ENCODE data around the gene SECTM1. TPM values are rescaled to one million over a fixed set of nuclear protein-coding genes. Genes with fewer than 3 reads are reported as not detected.

Gene SECTM1
- total and polyA plus RNA-seq, 9 of the 15 experiments (the other 6 are each of a cell fraction or from before 2014, with no cell fraction given): 0.11 to 0.46 (median 0.18) TPM; not detected in 6

DNA sequence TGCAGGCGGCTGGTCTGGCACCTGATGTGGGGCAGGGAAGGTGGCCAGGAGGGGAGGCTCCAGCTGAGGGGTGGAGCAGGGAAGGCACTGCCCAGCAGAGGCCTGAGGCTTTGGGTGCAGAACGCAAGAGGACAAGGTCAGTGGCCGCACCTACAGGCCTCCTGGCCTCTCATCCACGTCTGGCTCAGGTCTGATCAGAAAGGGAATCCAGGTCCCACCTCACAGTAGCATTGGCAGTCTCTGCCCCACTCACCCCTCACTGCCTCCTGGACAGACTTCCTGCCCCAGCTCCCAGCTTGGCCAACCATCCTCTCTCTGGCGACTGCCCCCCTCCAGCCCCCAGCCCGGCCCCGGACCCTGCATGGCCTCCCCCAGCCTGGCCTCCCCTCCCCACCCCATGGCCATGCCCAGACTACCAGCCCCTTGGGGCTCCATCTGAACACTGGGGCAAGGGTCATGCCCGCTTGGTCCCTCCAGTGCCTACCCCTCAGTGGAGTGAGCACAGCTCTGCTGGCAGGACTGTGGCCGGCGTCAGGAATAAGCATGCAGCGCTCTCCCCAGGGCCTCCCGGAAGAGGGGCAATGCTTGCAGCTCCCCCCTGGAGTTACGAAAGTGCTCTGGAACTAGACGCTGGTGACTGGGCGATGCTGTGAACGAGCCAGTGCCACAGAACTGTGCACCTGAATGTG, 42.6 kb upstream of the SECTM1 start:
- Histone ChIP-seq H3K36me3 (ENCODE audit: control insufficient read depth, insufficient read depth, low read length) (no peaks in the 10 kb centered on the region), H3K4me3 (no peak overlapping the region), H3K79me2 (ENCODE audit: control insufficient read depth, insufficient read depth, low read length) (no peaks in the 10 kb centered on the region), H3K9me1 (ENCODE audit: control insufficient read depth, insufficient read depth, low read length) (no peaks in the 10 kb centered on the region), H3K4me1 (replicated peaks in 1 of 2; ENCODE audit: control insufficient read depth in 2 of 2, insufficient read depth in 2 of 2, low read length in 2 of 2) (peaks cover 3 to 59% of the 10 kb centered on the region in 2 experiments; a peak in 3 of 5 replicates), H3K27me3 (ENCODE audit: control insufficient read depth in 2 of 2, insufficient read depth in 2 of 2, low read length in 2 of 2) (no peaks in the 10 kb centered on the region), H3K9ac (ENCODE audit: insufficient read depth in 1 of 2, low read depth in 2 of 2, low read length in 2 of 2) (peak overlapping the region in 1 of 2 experiments; percentile 28; a peak in 1 of 4 replicates), H4K20me1 (replicated peaks; ENCODE audit: control insufficient read depth, insufficient read depth, low read length) (no peaks in the 10 kb centered on the region), H2AFZ (ENCODE audit: low read depth, low read length) (no peak overlapping the region), H3K4me2 (ENCODE audit: insufficient read depth, low read length) (no peak overlapping the region), H3K27ac (ENCODE audit: extremely low read depth, low read depth, low read length) (no peak overlapping the region), H3K9me3 (replicated peaks; ENCODE audit: control insufficient read depth, insufficient read depth, low read depth, low read length) (no peaks in the 10 kb centered on the region)
- no peak for TF ChIP-seq ZC3H4 (CRISPR knock-in tag; IDR thresholded peaks at IDR 0.05; ENCODE audit: borderline replicate concordance)
- no peak for TF ChIP-seq PHTF2 (CRISPR knock-in tag; IDR thresholded peaks at IDR 0.05)
- no peak for TF ChIP-seq ZNF561 (CRISPR knock-in tag; conservative IDR thresholded peaks at IDR 0.05)
- TF ChIP-seq ZNF551 (CRISPR knock-in tag; IDR thresholded peaks at IDR 0.05): no peak
- TF ChIP-seq ZNF24 (IDR thresholded peaks at IDR 0.05): no peak
- no peak for TF ChIP-seq MTA1 (IDR thresholded peaks at IDR 0.05; ENCODE audit: borderline replicate concordance)
- TF ChIP-seq ARID2 (IDR thresholded peaks at IDR 0.05): no peak
- TF ChIP-seq POLR2AphosphoS5 (IDR thresholded peaks at IDR 0.05; ENCODE audit: control insufficient read depth, insufficient read depth, low read depth, low read length): no peak
- no peak for TF ChIP-seq FOXP1 (CRISPR knock-in tag; IDR thresholded peaks at IDR 0.05)
- intact Hi-C loops (cut with micrococcal nuclease) (no loop called here), in situ Hi-C loops (cut with MboI) (no loop called here)
- FAIRE-seq (no peak), DNase-seq (ENCODE audit: extremely low read depth in 1 of 4, low spot score in 3 of 4) (no peak), ATAC-seq (no peak)
- POLR2A ChIA-PET: interaction anchor here (0.6 to 1.6 kb wide), 2 partner anchors 9 to 10 kb away, joined by 3 read pairs; no protein-coding TSS in a partner anchor
- BruUV-seq (replicated peaks): no TSS peak
- WGBS (ENCODE audit: insufficient coverage, low coverage, missing lambda C conversion rate): 61% methylated on average over 12 of the region's 16 CpGs
- CTCF ChIA-PET (ENCODE audit: low intra/inter-chr PET ratio): no interaction called here
